ENCODE measurements around the gene USP40.

USP40 gene

GRCh38 chr2:233468047-233468740 is 98.4 kb downstream of the USP40 start:
- intact Hi-C loops (cut with DNase I) = no loop called here
- peak in 9 of 42 donors; percentile 6 to 35 (median 24) for DNase-seq

- DNase-seq = peak in 27 of 42 donors; percentile 3 to 72 (median 55)
- intact Hi-C loops (cut with DNase I) = no loop called here
Measured at GRCh38 chr2:233466991-233467603, 99.5 kb downstream of the USP40 start.

- intact Hi-C loops (cut with DNase I) = no loop called here
Measured at GRCh38 chr2:233464531-233465240, 101.9 kb downstream of the USP40 start.

DNA sequence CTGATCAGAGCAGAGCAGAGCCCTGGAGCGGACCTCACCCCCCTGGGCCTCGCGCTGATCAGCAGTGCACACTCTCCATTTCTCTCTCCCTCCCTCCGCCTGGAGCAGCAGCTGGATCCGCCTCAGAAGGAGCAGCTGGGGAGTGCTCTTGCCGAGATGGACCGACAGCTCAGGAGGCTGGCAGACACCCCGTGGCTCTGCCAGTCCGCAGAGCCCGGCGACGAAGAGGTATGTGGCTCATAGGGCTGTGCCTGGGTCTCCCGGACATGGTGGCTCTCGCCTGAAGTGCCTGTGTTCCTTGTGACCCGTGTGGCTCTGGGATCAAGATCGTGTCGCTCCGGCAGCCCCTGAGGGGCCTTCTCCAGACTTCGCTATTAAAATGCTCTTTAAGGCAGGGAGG is 102.5 kb downstream of the USP40 start:
- DNase-seq = no peak
- intact Hi-C loops (cut with DNase I) = no loop called here

More at GRCh38 chr2:233464531-233465240, 101.9 kb downstream of the USP40 start:
- no peak for DNase-seq

- intact Hi-C loops (cut with DNase I) = no loop called here
- DNase-seq = no peak
Measured at GRCh38 chr2:233463586-233463985, 103.0 kb downstream of the USP40 start.

GRCh38 chr2:233462826-233463470 is 103.6 kb downstream of the USP40 start:
- DNase-seq = no peak
- intact Hi-C loops (cut with DNase I) = no loop called here

GRCh38 chr2:233462202-233462785 is 104.3 kb downstream of the USP40 start:
- intact Hi-C loops (cut with DNase I) = no loop called here
- no peak for DNase-seq

DNA sequence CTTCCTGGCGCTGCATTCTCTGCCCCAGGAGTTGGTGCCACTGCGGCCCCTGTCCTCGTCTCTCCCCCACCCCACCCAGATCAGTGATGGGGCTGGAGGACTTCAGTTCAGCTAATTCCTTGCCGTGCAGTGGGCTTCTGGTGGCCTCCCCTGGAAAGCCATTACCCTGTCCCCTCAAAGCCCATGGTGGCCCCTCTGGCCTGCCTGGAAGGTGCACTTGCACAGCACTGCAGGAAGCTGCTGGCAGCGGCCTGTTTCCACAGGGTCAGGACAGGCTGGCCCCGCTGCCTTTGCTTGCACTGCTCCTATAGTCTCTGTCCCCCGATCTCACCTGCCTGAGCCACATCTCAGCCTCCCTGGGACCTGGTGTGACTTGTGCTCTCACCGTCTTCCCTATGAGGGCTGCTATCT is 105.1 kb downstream of the USP40 start:
- no peak for DNase-seq
- intact Hi-C loops (cut with DNase I) = no loop called here

GRCh38 chr2:233460726-233461441 is 105.7 kb downstream of the USP40 start:
- intact Hi-C loops (cut with DNase I) = no loop called here
- peak in 22 of 42 donors; percentile 7 to 65 (median 44) for DNase-seq

GRCh38 chr2:233459426-233459825 is 107.2 kb downstream of the USP40 start:
- DNase-seq = no peak
- intact Hi-C loops (cut with DNase I) = no loop called here

GRCh38 chr2:233458826-233459225 is 107.8 kb downstream of the USP40 start:
- no peak for DNase-seq

DNA sequence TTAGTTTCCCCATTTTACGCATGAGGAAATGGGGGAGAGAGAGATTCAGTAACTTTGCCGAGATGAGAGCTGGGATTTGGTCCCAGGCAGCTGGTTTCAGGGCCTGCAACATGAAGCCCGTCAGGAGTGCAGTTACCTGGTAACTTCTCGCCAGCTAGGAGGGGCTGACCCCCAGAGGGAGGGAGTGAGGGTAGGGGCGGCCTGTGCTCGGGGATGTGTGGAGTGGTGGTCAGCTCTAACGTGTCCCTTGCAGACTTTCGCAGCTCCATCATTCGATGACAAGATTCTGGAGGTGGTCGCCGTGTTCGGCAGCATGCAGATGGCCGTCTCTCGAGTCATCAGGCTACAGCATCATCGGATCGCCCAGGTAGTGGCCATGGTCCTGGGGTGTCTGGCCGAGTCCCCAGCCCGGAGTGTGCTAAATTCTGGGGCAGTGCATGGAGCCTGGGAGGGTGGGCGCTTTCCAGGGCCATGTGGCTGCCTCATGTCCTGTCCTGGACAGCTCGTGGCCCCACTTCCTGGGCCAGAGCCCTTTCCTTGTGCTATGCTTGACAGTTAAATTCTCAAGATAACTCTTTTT is 108.5 kb downstream of the USP40 start:
- no peak for DNase-seq
- intact Hi-C loops (cut with DNase I) = no loop called here

More at GRCh38 chr2:233458826-233459225, 107.8 kb downstream of the USP40 start:
- intact Hi-C loops (cut with DNase I) = no loop called here

DNA sequence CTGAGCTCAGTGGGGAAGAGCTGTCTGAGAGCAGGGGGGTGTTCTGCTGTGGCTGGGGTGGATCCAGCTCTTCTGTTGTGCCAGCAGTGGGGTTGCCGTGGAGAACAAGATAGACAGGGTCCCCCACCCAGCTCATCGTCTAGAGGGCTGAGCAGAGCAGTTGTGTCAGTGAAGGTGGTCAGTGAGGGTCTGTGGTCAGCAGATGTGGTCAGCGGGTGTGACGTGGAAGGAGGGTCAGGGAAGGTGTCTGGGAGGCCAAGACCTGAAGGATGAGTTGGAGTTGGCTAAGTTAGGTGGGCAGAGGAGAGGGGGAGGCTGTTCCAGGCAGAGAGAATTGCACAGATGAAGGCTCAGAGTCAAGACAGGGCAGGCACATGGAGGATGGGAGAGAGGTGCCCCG is 109.2 kb downstream of the USP40 start:
- intact Hi-C loops (cut with DNase I) = no loop called here
- DNase-seq = no peak

GRCh38 chr2:233456934-233457333 is 109.6 kb downstream of the USP40 start:
- no peak for DNase-seq
- intact Hi-C loops (cut with DNase I) = no loop called here

- peak in 1 of 42 donors; percentile 0 for DNase-seq
- intact Hi-C loops (cut with DNase I) = no loop called here
Measured at GRCh38 chr2:233456111-233456510, 110.5 kb downstream of the USP40 start.

DNA sequence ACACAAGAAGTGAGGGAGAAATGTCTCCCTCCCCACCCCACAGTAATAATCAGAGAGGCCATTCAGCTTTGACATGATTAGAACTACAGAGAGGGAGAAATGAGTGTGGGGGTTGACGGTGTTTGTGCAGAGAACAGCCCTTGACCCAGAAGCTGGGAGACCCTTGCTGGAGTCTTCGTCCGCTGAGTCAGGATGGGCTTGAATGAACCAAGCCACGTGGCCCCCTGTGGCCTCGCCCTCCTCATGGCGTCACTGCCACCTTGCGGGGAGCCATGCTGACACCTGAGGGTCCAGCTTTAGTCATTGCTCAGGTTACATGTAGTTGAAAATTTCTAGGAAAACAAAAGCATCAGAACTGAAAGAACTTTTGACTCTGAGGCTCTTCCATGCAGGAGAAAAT is 111.1 kb downstream of the USP40 start:
- DNase-seq = peak in 2 of 42 donors; percentile 3 to 6
- intact Hi-C loops (cut with DNase I) = no loop called here

DNA sequence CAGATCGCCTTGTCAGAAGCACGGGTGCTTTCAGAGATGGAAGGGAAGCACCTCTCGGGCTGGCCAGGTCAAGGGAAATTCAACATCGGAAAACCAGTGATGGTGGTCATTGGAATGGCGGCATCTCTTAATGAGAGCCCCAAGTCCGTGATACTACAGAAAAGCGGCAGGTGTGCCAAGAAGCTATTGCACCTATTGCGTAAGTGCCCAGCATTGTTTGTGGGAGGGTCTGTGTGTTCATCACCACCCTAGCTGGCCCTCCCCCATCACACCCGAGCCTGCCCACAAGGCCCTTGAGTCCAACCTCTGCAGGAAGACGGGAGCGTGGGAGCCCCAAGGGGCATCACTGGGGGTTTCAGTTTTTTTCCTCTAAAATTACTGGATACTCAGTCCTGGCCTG is 111.6 kb downstream of the USP40 start:
- peak in 5 of 42 donors; percentile 1 to 22 (median 4) for DNase-seq
- intact Hi-C loops (cut with DNase I) = no loop called here

DNA sequence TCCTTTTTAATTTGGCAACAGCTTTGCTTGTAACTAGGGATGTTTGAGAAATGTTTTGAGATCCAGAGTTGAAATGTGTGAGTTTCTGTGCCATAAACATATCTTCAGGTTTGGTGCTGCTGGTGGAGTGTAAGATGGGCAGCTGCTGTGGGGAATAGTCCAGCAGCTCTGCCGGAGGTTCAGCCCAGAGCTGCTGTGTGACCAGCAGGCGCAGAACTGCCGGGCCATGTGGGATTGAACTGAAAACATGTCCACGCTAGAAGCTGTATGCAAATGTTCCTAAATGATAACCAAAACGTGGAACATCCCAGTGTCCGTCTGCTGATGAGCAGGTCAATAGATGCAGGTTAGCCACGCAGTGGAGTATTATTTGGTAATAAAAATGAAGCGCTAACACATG is 112.7 kb downstream of the USP40 start:
- peak in 5 of 42 donors; percentile 1 to 34 (median 2) for DNase-seq
- intact Hi-C loops (cut with DNase I) = no loop called here

Data from head of caudate nucleus (tissue), 42 donors.